Loucy (cell line): ENCODE results near the gene URGCP.

ENCODE experiments used
- H2AFZ ChIP-seq: fragments of 200-600 bp; sonication (generic); 2 replicates; pipeline ENCODE4 v1.6.0; 2016; ENCODE audit warnings: antibody characterized with exemption, mild to moderate bottlenecking, low read length, moderate library complexity
- H3F3A ChIP-seq: fragments of 200-600 bp; 2 replicates; pipeline ENCODE4 v1.6.0; 2016; ENCODE audit warnings: antibody characterized with exemption, low read depth, mild to moderate bottlenecking
- H3K27me3 ChIP-seq: fragments of 200-600 bp; sonication (generic); 2 replicates; pipeline ENCODE4 v1.6.1; 2014; ENCODE audit warnings: low read length, mild to moderate bottlenecking; ENCODE audit not compliant: insufficient read depth, poor library complexity, severe bottlenecking
- H3K36me3 ChIP-seq: fragments of 200-600 bp; sonication (generic); 2 replicates; pipeline ENCODE4 v1.6.1; 2016; ENCODE audit warnings: low read length; ENCODE audit not compliant: insufficient read depth
- H3K4me1 ChIP-seq: fragments of 200-600 bp; sonication (generic); 2 replicates; pipeline ENCODE4 v1.5.1; 2014; ENCODE audit warnings: low read length, mild to moderate bottlenecking; ENCODE audit not compliant: insufficient read depth, poor library complexity, severe bottlenecking
- H3K4me2 ChIP-seq: fragments of 200-600 bp; sonication (generic); 2 replicates; pipeline ENCODE4 v1.6.0; 2014; ENCODE audit warnings: antibody characterized with exemption, low read length, low read depth, mild to moderate bottlenecking; ENCODE audit not compliant: poor library complexity, severe bottlenecking
- H3K4me3 ChIP-seq: fragments of 200-600 bp; sonication (generic); 2 replicates; pipeline ENCODE4 v1.5.1; 2014; ENCODE audit warnings: low read length, mild to moderate bottlenecking, mixed read lengths; ENCODE audit not compliant: poor library complexity, severe bottlenecking
- H3K79me2 ChIP-seq: fragments of 200-600 bp; sonication (generic); 2 replicates; pipeline ENCODE4 v1.6.1; 2014; ENCODE audit warnings: low read length; ENCODE audit not compliant: insufficient read depth
- H3K9ac ChIP-seq: fragments of 200-600 bp; sonication (generic); 2 replicates; pipeline ENCODE4 v1.6.0; 2014; ENCODE audit warnings: mild to moderate bottlenecking, low read depth, low read length, moderate library complexity; ENCODE audit not compliant: poor library complexity, severe bottlenecking
- H3K9me2 ChIP-seq: fragments of 200-600 bp; sonication (generic); replicated peaks from 2 replicates; pipeline ENCODE4 v1.6.1; 2016; ENCODE audit warnings: low read depth, low read length, mixed read lengths
- H3K9me3 ChIP-seq: fragments of 200-600 bp; sonication (generic); 2 replicates; pipeline ENCODE4 v1.6.1; 2014; ENCODE audit warnings: mild to moderate bottlenecking, antibody characterized with exemption, low read length, low read depth; ENCODE audit not compliant: insufficient read depth
- H4K20me1 ChIP-seq: fragments of 200-600 bp; sonication (generic); 2 replicates; pipeline ENCODE4 v1.6.0; 2014; ENCODE audit warnings: antibody characterized with exemption, low read length, mild to moderate bottlenecking; ENCODE audit not compliant: insufficient read depth, poor library complexity, severe bottlenecking
- EZH2phosphoT487 ChIP-seq: fragments of 200-600 bp; IDR thresholded peaks from 2 replicates; pipeline ENCODE4 v1.6.1; 2018; ENCODE audit warnings: antibody characterized with exemption, mild to moderate bottlenecking, moderate library complexity, borderline replicate concordance
- TF ChIP-seq, protein P1 (sequence below): fragments of 200-600 bp; sonication (generic); conservative IDR thresholded peaks from 2 replicates; pipeline ENCODE4 v1.5.1; 2014; ENCODE audit warnings: mild to moderate bottlenecking, antibody characterized with exemption, low read length

URGCP gene

GRCh38 chr7:43938892-43939482 is 32.6 kb upstream of the URGCP start:
- H3K9me2 ChIP-seq, result no peaks in the 10 kb centered on the region
- no peaks in the 10 kb centered on the region for H3K9me3 ChIP-seq
- no peak overlapping the region for H2AFZ ChIP-seq
- no peak overlapping the region for H3K4me3 ChIP-seq
- H3K27me3 ChIP-seq, result no peaks in the 10 kb centered on the region
- H3K79me2 ChIP-seq, result no peaks in the 10 kb centered on the region
- no peaks in the 10 kb centered on the region for H3K4me1 ChIP-seq
- no peaks in the 10 kb centered on the region for H3K36me3 ChIP-seq
- no peaks in the 10 kb centered on the region for H4K20me1 ChIP-seq
- no peaks in the 10 kb centered on the region for H3F3A ChIP-seq
- no peak overlapping the region for H3K9ac ChIP-seq
- TF ChIP-seq, protein P1, sequence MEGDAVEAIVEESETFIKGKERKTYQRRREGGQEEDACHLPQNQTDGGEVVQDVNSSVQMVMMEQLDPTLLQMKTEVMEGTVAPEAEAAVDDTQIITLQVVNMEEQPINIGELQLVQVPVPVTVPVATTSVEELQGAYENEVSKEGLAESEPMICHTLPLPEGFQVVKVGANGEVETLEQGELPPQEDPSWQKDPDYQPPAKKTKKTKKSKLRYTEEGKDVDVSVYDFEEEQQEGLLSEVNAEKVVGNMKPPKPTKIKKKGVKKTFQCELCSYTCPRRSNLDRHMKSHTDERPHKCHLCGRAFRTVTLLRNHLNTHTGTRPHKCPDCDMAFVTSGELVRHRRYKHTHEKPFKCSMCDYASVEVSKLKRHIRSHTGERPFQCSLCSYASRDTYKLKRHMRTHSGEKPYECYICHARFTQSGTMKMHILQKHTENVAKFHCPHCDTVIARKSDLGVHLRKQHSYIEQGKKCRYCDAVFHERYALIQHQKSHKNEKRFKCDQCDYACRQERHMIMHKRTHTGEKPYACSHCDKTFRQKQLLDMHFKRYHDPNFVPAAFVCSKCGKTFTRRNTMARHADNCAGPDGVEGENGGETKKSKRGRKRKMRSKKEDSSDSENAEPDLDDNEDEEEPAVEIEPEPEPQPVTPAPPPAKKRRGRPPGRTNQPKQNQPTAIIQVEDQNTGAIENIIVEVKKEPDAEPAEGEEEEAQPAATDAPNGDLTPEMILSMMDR, result no peak
- no peak for TF ChIP-seq EZH2phosphoT487
- H3K4me2 ChIP-seq, result no peak overlapping the region

GRCh38 chr7:43937444-43937843 is 31.0 kb upstream of the URGCP start:
- no peaks in the 10 kb centered on the region for H3K4me1 ChIP-seq
- no peaks in the 10 kb centered on the region for H3K36me3 ChIP-seq
- H3F3A ChIP-seq, result no peaks in the 10 kb centered on the region
- H3K4me2 ChIP-seq, result no peak overlapping the region
- no peaks in the 10 kb centered on the region for H3K9me2 ChIP-seq
- H3K27me3 ChIP-seq, result no peaks in the 10 kb centered on the region
- H3K79me2 ChIP-seq, result no peaks in the 10 kb centered on the region
- H2AFZ ChIP-seq, result no peak overlapping the region
- no peak for TF ChIP-seq EZH2phosphoT487
- TF ChIP-seq, protein P1, result no peak
- H3K9ac ChIP-seq, result no peak overlapping the region
- H3K9me3 ChIP-seq, result no peaks in the 10 kb centered on the region
- H4K20me1 ChIP-seq, result no peaks in the 10 kb centered on the region
- H3K4me3 ChIP-seq, result no peak overlapping the region

GRCh38 chr7:43933902-43934560 is 27.6 kb upstream of the URGCP start:
- H4K20me1 ChIP-seq, result no peaks in the 10 kb centered on the region

More at GRCh38 chr7:43933902-43934560, 27.6 kb upstream of the URGCP start:
- TF ChIP-seq EZH2phosphoT487, result no peak
- TF ChIP-seq, protein P1, result no peak
- no peak overlapping the region for H3K9ac ChIP-seq
- no peaks in the 10 kb centered on the region for H3F3A ChIP-seq
- no peaks in the 10 kb centered on the region for H3K36me3 ChIP-seq
- H3K27me3 ChIP-seq, result no peaks in the 10 kb centered on the region
- H3K9me2 ChIP-seq, result no peaks in the 10 kb centered on the region
- no peak overlapping the region for H2AFZ ChIP-seq
- no peaks in the 10 kb centered on the region for H3K9me3 ChIP-seq
- H3K4me2 ChIP-seq, result no peak overlapping the region
- no peaks in the 10 kb centered on the region for H3K79me2 ChIP-seq
- no peak overlapping the region for H3K4me3 ChIP-seq
- no peaks in the 10 kb centered on the region for H3K4me1 ChIP-seq
